ENCODE results near the gene SEPTIN11.

DNA sequence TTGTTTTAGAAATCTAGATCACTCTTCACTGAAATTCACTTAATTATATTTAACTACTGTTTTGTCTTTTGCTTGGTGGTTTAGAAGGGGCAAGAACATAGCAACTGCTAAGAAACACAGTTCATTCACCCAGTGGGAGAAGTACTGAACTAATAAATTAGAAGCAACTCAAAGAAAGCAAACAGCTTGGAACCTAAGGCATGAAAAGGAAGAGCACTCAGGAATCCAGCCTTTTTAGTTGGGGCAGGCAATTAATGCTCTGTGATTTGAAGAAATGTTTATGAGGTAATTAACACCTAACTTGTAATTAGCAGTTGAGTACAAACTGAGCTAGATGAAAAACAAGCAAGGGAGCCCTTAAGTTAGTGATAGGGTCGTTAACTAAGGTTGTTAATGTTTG is 22.8 kb downstream of the SEPTIN11 start:
- TF ChIP-seq CSDC2 (CRISPR knock-in tag; IDR thresholded peaks at IDR 0.05) (no peak), ARNTL (CRISPR knock-in tag; IDR thresholded peaks at IDR 0.05; ENCODE audit: borderline replicate concordance, low read depth) (no peak), PATZ1 (CRISPR knock-in tag; IDR thresholded peaks at IDR 0.05; ENCODE audit: borderline replicate concordance) (no peak), ZFP30 (CRISPR knock-in tag; IDR thresholded peaks at IDR 0.05) (no peak), CREB5 (CRISPR knock-in tag; IDR thresholded peaks at IDR 0.05; ENCODE audit: low read depth) (no peak), ISL1 (CRISPR knock-in tag; IDR thresholded peaks at IDR 0.05) (no peak), GLIS3 (CRISPR knock-in tag; IDR thresholded peaks at IDR 0.05) (no peak), POU6F1 (CRISPR knock-in tag; IDR thresholded peaks at IDR 0.05; ENCODE audit: borderline replicate concordance, low read depth) (no peak), ZNF565 (CRISPR knock-in tag; conservative IDR thresholded peaks at IDR 0.05; ENCODE audit: low read depth) (no peak), RARB (CRISPR knock-in tag; IDR thresholded peaks at IDR 0.05) (no peak), ZC3H10 (CRISPR knock-in tag; IDR thresholded peaks at IDR 0.05) (no peak), ZFP3 (CRISPR knock-in tag; IDR thresholded peaks at IDR 0.05) (no peak)
- TF ChIP-seq, protein P1, sequence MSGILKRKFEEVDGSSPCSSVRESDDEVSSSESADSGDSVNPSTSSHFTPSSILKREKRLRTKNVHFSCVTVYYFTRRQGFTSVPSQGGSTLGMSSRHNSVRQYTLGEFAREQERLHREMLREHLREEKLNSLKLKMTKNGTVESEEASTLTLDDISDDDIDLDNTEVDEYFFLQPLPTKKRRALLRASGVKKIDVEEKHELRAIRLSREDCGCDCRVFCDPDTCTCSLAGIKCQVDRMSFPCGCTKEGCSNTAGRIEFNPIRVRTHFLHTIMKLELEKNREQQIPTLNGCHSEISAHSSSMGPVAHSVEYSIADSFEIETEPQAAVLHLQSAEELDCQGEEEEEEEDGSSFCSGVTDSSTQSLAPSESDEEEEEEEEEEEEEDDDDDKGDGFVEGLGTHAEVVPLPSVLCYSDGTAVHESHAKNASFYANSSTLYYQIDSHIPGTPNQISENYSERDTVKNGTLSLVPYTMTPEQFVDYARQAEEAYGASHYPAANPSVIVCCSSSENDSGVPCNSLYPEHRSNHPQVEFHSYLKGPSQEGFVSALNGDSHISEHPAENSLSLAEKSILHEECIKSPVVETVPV (CRISPR knock-in tag; IDR thresholded peaks at IDR 0.05) = no peak
